HepG2 (cell line): ENCODE results near the gene SLC45A2. TPM values are rescaled to one million over a fixed set of nuclear protein-coding genes. Genes with fewer than 3 reads are reported as not detected.

Experiments used
- ARID4A ChIP-seq: sonication (generic); formaldehyde crosslinking; IDR thresholded peaks from 2 replicates; pipeline ENCODE4 v1.5.0; 2020; ENCODE audit warnings: mild to moderate bottlenecking, missing genetic modification reagents, borderline replicate concordance
- GLI4 ChIP-seq: sonication (generic); formaldehyde crosslinking; IDR thresholded peaks from 2 replicates; pipeline ENCODE4 v1.5.1; 2020; ENCODE audit warnings: missing genetic modification reagents, mild to moderate bottlenecking, moderate library complexity, borderline replicate concordance
- HBP1 ChIP-seq: IDR thresholded peaks from 2 replicates; pipeline ENCODE4 v1.6.1; 2016; ENCODE audit warnings: low read depth, control low read depth
- JUN ChIP-seq: sonication (generic); formaldehyde crosslinking; IDR thresholded peaks from 2 replicates; pipeline ENCODE4 v1.4.0; 2020; ENCODE audit warnings: mild to moderate bottlenecking, missing genetic modification reagents
- KMT2A ChIP-seq: sonication (generic); formaldehyde crosslinking; IDR thresholded peaks from 2 replicates; pipeline ENCODE4 v1.4.0; 2020; ENCODE audit warnings: missing genetic modification reagents
- TFE3 ChIP-seq: IDR thresholded peaks from 2 replicates; pipeline ENCODE4 v1.6.1; 2016
- ZNF18 ChIP-seq: sonication (generic); formaldehyde crosslinking; IDR thresholded peaks from 2 replicates; pipeline ENCODE4 v1.8.0; 2022; ENCODE audit warnings: mild to moderate bottlenecking, missing genetic modification reagents; ENCODE audit not compliant: insufficient replicate concordance
- ZNF362 ChIP-seq: sonication (generic); formaldehyde crosslinking; IDR thresholded peaks from 2 replicates; pipeline ENCODE4 v1.4.0; 2020; ENCODE audit warnings: missing genetic modification reagents, mild to moderate bottlenecking, borderline replicate concordance
- ZNF569 ChIP-seq: sonication (generic); formaldehyde crosslinking; IDR thresholded peaks from 2 replicates; pipeline ENCODE4 v1.5.0; 2020; ENCODE audit warnings: mild to moderate bottlenecking, missing genetic modification reagents, moderate library complexity, borderline replicate concordance
- ZNF775 ChIP-seq: sonication (generic); formaldehyde crosslinking; IDR thresholded peaks from 2 replicates; pipeline ENCODE4 v1.4.0; 2020; ENCODE audit warnings: missing genetic modification reagents, mild to moderate bottlenecking, moderate library complexity, borderline replicate concordance
- ZNF816 ChIP-seq: sonication (generic); formaldehyde crosslinking; IDR thresholded peaks from 2 replicates; pipeline ENCODE4 v1.8.0; 2022; ENCODE audit warnings: missing genetic modification reagents, mild to moderate bottlenecking, borderline replicate concordance
- polyA plus RNA-seq, 8 experiments: library from polyadenylated mRNA; depleted of rRNA in 3 of 8; stranded (reverse) in 7 of 8; unstranded in 1 of 8; fragments of >200 nt; fragmentation: Illumina TruSeq in 4 of 8; extraction: Trizol in 4 of 8; gene quantifications; 2 replicates each; pipeline versions ENCODE4 v1.2.1 to v1.2.3, GENCODE V29; 2011 to 2016; ENCODE audit warnings: low read depth in 4 of 8, missing spikeins in 1 of 8, mixed read lengths in 1 of 8; ENCODE audit not compliant: insufficient read depth in 1 of 8
- total RNA-seq, 5 experiments: library from RNA; depleted of rRNA; stranded (reverse); fragments of >200 nt; fragmentation: Illumina TruSeq; extraction: Trizol; gene quantifications; 2 replicates each; pipeline ENCODE4 v1.2.3, GENCODE V29; 2016; ENCODE audit warnings: low read depth in 1 of 5
- TF ChIP-seq, protein P1 (sequence below), 2 experiments: sonication (generic) in 1 of 2; formaldehyde crosslinking in 1 of 2; IDR thresholded peaks; 2 replicates each; pipeline versions ENCODE4 v1.5.1 to v1.6.1; 2011 to 2020; ENCODE audit warnings: borderline replicate concordance in 1 of 2, low read depth in 1 of 2, low read length in 1 of 2, mild to moderate bottlenecking in 1 of 2, missing genetic modification reagents in 1 of 2, moderate library complexity in 1 of 2

SLC45A2 gene
- total and polyA plus RNA-seq, 2 of the 13 experiments (the other 11 are each of a cell fraction or from before 2014, with no cell fraction given), result 0.22 to 0.24 TPM

GRCh38 chr5:34007621-34008600 lies 23.4 kb upstream of the SLC45A2 start, which contains the start of gene AMACR (continued):
- TF ChIP-seq TFE3 (CRISPR knock-in tag) (peak; percentile 45), JUN (CRISPR knock-in tag) (peak; percentile 63; the same call in 1 of the 2 replicates), ARID4A (peak; percentile 87), ZNF362 (CRISPR knock-in tag) (peak; percentile 50; the same call in 1 of the 2 replicates), ZNF18 (CRISPR knock-in tag) (peak; percentile 35), GLI4 (CRISPR knock-in tag) (no peak; the same call in 1 of the 2 replicates), HBP1 (CRISPR knock-in tag) (peak; percentile 55; the same call in 1 of the 2 replicates), ZNF775 (CRISPR knock-in tag) (no peak), ZNF816 (CRISPR knock-in tag) (peak; percentile 91), ZNF569 (CRISPR knock-in tag) (no peak), KMT2A (CRISPR knock-in tag) (peak; percentile 85)
- TF ChIP-seq, protein P1, sequence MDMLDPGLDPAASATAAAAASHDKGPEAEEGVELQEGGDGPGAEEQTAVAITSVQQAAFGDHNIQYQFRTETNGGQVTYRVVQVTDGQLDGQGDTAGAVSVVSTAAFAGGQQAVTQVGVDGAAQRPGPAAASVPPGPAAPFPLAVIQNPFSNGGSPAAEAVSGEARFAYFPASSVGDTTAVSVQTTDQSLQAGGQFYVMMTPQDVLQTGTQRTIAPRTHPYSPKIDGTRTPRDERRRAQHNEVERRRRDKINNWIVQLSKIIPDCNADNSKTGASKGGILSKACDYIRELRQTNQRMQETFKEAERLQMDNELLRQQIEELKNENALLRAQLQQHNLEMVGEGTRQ (IDR thresholded peaks at IDR 0.05; ENCODE audit: low read depth, low read length), result no peak
- TF ChIP-seq, protein P1 (CRISPR knock-in tag; IDR thresholded peaks at IDR 0.05; ENCODE audit: borderline replicate concordance), result peak; percentile 35; the same call in 1 of the 2 replicates
